Glomerular visceral epithelial cell (primary cell): ENCODE results near the gene SERPINB13.
A peak's percentile ranks its signal among the peaks of the same experiment; 100 is the strongest.

Source experiments
- DNase-seq: peaks from one replicate; pipeline ENCODE4 v3.0.0-alpha.2; 2016; ENCODE audit errors: extremely low spot score

Gene SERPINB13

GRCh38 chr18:63646936-63647335 lies 59.8 kb downstream of the SERPINB13 start:
- DNase-seq = no peak

- peak; percentile 1 for DNase-seq
These were observed 61.1 kb downstream of the SERPINB13 start for GRCh38 chr18:63648241-63648640.
